ENCODE data around the gene SIGMAR1.

- TF ChIP-seq POLR2A (IDR thresholded peaks at IDR 0.05; ENCODE audit: extremely low read depth, insufficient read length) (no peak), CTCF (IDR thresholded peaks at IDR 0.05; ENCODE audit: low read depth, low read length) (no peak), MAX (IDR thresholded peaks at IDR 0.05; ENCODE audit: low read depth, low read length) (no peak), MYC (IDR thresholded peaks at IDR 0.05; ENCODE audit: low read depth, low read length) (no peak)
Measured at GRCh38 chr9:34630402-34631154, 7.0 kb downstream of the SIGMAR1 start.
